ENCODE results near the gene ADAMTS17.

Gene ADAMTS17

DNA sequence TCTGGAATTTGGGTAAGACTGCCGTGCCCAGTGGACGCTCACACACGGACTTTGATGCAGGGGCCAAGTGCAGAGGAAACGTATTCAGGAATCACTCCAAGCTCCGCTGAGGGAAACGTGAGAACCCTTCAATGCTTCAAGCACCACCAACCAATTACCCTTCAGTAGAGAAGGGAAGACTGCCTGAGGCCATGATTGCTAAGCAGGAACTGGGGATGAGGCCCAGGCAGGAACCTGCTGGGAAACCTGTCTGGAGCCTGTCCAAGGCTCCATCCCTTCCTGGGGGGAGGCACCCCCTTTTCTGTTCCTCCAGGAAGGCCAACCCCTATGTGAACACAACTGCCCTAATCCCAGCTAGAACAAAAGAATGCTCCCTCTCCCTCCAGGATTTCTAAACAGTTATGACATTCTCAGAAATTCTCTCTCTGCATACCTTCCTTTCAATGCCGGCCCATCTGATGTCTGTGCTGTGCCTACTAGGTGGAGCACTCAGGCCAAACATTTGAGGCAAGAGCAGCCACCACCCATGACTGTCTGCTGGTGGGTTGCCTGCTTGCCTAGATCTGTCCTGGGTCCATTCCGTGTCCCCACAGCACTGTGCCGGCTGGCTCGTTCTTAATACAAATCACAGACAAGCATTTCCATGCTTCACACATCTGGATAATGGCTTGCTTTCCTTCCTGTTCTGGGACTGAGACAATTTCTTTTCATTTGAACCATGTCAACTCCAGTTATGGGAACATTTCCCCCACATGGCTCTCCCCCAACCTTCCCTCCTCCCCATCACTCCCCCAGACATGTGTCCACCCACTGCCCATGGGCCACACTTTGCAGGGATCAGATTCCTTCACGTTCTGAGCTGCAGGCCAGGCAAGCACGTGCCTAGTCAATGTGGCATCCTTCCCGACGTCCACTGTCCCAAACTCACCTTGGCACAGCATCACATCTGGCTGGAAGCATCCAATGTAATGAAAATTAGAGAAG lies 149.4 kb downstream of the ADAMTS17 start:
- DNase-seq = no peak

GRCh38 chr15:100191161-100191560 lies 150.6 kb downstream of the ADAMTS17 start:
- no peak for DNase-seq

DNA sequence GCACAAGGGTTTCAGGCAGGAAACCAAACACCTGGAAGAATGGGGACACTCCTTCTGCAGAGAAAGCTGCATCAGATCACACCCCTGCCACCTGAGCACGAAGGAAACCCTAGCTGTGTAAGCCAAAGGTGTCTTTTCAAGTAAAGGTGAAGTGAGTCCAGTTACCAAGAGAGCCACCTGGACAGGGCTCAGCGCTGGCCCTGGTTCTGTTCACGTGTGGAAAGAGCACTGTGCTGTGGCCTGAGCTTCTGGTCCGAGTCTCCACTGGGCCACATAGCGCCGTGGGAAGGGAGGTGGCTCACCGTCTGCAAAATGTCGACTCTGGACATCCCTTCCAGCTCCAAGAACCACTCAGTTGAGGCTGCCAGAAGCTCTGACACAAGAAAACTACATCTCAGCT lies 151.1 kb downstream of the ADAMTS17 start:
- no peak for DNase-seq

GRCh38 chr15:100189849-100190248 lies 151.9 kb downstream of the ADAMTS17 start:
- DNase-seq = no peak

DNA sequence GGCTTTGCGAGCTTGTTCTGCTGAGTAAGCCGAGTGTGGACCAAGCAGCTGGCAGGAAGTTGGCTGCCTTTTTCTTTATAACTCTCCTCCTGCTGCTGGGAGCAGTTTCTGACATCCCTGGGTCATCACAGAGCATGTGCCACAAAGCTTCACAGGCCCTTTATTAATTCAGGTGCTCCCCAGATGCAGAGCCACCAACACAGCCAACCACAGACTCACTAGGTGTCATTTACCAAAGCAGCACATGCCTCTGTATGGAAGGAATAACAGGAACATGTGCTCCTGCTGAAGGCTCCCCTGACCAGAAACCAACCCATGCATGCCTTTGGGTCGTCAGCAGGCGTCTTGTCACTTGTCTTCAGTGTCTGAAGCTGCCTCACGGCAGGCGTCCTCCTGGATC lies 152.5 kb downstream of the ADAMTS17 start:
- DNase-seq = no peak

GRCh38 chr15:100187677-100188076 lies 154.1 kb downstream of the ADAMTS17 start:
- DNase-seq = no peak

DNA sequence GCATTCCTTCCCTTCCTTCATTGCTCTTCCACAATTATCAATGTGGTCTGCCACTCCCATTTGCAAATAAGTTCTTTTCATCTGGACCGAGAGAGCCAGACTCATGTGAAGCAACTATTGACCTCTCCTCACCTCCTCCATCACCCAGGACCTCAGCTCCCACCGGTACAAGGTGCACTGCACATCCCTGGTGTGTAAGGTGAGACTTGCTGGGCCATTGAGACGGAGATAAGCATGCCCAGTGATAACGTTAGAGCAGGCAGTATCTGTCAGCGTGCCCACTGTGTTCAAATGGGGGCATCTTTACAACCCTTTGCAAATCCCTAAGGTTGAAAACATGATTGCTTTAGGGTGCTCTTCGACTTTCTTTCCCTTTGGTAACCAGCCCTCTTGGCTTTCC lies 154.8 kb downstream of the ADAMTS17 start:
- DNase-seq = no peak

- no peak for DNase-seq
These were observed 155.4 kb downstream of the ADAMTS17 start for GRCh38 chr15:100186366-100186765.

DNA sequence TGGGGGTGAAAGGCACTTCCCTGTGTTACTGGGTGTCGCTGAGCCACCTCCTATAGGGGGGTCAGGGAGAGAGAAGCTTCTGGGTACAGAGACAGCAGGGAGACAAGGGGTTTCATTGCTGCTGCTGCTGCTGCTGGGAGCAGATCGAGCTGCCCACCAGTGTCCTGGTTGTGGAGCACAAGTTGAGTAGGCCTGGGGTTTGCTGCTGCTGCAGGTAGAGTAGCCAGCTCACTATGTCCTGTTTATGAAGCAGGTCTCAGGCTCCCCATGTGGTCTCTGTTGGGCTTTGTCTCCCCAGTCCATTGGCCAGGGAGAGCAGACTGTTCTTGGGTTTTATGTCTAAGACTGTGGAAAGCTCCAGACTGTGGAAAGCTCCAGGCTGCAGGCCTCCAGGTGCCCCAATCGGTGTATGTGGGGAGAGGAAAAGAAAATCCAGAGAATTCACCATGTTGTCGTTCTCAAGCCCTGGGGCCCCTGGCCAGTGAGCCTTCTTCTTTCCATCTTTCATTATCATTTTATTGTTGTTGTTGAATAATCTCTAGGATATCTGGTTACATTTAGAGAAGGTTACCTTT lies 157.8 kb downstream of the ADAMTS17 start:
- DNase-seq = no peak

DNA sequence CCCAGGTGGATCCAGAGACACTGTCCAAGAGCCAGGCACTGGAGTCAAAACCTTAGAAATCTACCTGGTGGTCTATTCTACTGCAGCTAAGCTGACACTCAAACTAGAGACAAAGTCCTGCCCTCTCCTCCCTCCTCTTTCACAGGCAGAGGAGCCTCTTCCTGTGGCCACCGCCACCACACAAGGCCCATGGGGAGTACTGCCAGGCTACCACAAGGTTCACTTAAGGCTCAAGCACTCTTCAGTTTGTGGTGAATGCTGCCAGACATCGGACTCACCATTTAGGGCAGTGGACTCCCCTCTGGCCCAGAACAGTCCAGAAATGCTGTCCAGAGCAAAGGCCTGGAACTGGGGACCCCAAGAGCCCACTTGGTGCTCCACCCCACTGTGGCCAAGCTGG lies 160.9 kb downstream of the ADAMTS17 start:
- DNase-seq = no peak

DNA sequence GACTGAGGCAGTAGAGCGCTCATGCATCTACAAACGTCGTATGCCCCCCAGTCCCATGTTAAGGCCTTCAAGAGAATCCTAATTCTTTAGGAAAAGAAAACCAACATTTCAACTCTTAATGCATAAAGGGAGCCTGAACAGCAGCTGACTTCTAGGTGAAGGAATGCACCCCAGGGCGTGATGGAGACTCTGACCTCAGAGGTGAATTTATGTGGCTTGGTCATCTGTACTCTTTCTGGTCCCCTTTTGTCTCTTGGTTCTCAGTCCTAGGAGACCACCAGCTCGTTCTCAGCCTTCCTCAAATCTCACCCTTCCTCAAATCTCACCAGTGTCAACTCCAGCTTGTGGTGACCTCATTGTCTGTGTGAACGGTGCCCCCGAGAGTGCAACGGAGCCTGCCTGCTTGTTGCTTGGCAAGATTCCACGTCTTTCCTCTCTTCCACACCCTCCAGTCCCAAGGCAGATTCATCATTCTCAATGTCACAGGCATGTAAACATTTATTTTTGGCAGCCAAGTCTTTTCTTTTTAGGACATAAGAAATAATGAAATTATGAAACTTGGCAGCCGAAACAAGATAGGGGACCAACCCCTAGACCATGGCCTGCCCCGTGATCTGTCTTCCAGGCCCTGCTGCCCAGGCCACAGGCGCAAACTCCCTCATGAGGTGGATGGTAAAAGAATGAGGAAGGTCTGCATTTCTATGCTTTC lies 166.2 kb downstream of the ADAMTS17 start:
- no peak for DNase-seq

DNA sequence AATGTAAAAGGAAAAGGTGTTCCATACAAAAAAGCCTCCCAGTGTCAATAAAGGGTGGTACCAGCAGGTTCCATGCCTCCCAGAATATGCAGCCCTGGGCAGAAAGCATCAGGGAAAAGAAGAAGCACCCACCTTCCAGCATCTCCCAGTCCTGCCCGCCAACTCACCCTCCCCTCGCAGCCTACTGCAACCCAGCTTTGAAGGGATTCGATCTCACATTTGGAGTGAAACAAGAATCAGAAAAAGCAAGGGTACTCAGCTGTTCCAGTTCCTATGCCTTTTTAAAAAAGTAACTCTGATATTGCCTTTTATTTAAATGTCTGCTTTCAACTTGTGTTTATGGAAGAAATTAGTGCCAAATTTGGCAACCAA lies 166.9 kb downstream of the ADAMTS17 start:
- no peak for DNase-seq

- no peak for DNase-seq
These were observed 167.4 kb downstream of the ADAMTS17 start for GRCh38 chr15:100174159-100174903.

DNA sequence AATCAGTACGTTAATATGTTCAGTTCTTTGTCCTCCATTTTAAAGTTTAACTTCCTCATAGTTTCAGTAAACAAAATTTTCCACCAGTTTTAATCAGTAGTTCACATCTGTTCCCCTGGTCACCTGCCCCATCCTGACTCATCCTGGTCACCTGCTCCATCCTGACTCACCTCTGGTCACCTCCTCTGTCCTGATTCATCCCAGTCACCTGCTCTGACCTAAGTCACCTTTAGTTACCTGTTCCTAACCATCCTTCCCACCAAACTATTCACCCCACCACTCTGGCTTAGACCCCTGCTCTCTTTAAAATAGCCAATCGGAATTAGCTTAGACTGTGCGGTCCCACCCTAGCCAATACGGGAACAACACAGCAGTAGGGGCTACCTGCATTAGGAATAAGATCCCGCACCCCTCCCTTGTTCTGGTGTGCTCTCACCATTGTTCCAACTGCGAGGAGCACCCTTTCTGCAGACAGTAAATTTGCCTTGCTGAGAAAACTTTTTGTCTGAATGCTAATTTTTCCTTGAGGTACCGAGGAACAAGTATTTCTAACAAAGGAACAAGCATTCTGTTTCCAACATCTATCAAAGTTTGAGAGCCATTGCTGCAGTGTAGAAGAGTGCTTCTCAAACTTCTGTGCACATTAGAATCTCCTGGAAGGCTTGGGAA lies 169.3 kb downstream of the ADAMTS17 start:
- no peak for DNase-seq

GRCh38 chr15:100171411-100171810 lies 170.4 kb downstream of the ADAMTS17 start:
- no peak for DNase-seq

GRCh38 chr15:100170291-100171210 lies 171.2 kb downstream of the ADAMTS17 start:
- no peak for DNase-seq

DNA sequence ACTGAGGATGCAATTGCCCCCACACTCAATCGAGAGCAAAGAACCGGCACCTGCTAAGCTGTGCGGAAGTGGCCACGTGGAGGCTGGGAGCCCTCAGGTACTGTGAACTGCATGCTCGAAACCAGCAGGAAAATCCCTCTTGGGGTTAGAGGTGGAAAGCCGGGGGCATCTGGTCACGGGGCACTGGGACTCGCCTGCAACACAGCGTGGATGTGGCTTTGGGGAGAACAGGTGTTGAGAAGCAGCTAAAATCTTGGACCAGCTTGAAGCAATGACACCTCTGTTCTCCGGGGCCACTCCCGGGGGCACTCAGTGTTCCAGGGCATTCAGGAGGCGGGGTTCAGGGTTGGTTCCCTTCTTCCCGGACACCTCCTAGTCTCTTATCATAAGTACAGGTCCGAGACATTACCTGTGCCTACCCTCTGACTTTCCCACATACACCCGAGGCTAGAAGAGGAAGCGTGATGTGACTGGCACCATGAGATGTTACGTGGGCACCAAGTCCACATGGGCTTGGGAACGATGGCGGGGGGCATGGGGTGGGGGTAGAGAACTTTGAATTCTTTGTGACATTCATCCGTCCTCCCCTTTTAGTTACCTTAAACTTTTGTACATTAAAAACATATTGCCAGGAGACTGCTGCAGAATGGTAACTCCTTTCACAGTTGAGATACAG lies 172.0 kb downstream of the ADAMTS17 start:
- no peak for DNase-seq

- no peak for DNase-seq
These were observed 173.0 kb downstream of the ADAMTS17 start for GRCh38 chr15:100168787-100169186.

DNA sequence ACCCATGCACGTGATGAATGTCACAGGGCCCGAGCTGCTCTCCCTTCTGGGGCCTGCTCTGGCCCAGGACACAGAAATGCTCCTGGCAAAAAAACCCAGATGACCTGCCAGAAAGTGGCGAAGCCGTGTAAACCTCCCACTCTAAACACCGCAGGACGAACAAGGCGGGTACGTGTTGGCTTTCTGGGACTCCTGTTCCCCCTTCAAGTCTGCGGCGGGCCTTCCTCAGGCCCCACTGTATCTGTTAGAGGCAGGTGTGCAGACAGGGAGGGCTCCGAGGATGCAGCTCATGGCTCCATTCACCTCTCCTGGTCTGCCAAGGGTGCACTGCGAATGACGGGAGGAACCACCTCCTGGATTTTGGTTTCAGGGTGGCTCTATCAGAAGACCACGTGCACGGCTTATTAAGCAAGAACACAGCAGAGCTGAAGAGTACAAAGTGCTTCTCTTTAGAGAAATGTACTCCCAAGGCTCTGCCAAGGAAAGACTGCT lies 173.8 kb downstream of the ADAMTS17 start:
- DNase-seq = no peak

DNA sequence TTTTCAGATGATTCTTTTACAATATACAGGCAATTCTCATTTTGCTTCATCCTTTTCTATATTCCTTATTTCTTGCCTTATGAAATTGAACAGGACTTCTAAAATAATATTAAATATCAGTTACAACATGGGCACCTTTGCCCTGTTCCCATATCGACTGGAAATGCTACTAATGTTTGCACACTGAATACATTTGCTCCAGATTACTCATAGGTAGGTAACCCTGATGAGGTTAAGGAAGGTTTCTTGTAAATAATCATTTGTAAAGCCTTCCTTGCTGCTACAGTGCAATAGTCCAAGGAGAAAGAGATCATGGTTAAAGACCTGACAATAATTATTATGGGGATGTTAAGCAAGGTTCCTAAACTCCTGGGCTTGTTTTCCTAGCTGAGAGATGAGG lies 175.5 kb downstream of the ADAMTS17 start:
- DNase-seq = no peak
